ENCODE measurements around the gene DDX39B. TPM values are rescaled to one million over a fixed set of nuclear protein-coding genes. Genes with fewer than 3 reads are reported as not detected.
A peak's percentile ranks its signal among the peaks of the same experiment; 100 is the strongest.

Gene DDX39B
- total RNA-seq, 1 donor from 2014 or later = 258 TPM

GRCh38 chr6:31576897-31577578 lies 35.2 kb upstream of the DDX39B start:
- ATAC-seq (no peak), DNase-seq (ENCODE audit: low spot score) (no peak)
- intact Hi-C loops (cut with DNase I) = no loop called here

- ATAC-seq = no peak
- intact Hi-C loops (cut with DNase I) = no loop called here
Measured at GRCh38 chr6:31575952-31576685, 34.3 kb upstream of the DDX39B start.

GRCh38 chr6:31575335-31575901 lies 33.6 kb upstream of the DDX39B start, which contains the start of gene TNF:
Gene TNF (plus strand): TSS chr6:31575565. CDS start chr6:31575742, 177 bp downstream.
- DNase-seq (ENCODE audit: low spot score) (no peak), ATAC-seq (peak; percentile 64)
- intact Hi-C loops (cut with DNase I) = no loop called here

More at GRCh38 chr6:31575952-31576685, 34.3 kb upstream of the DDX39B start:
- DNase-seq (ENCODE audit: low spot score) = no peak

- intact Hi-C loops (cut with DNase I) = no loop called here
- DNase-seq (ENCODE audit: low spot score) (no peak), ATAC-seq (no peak)
Measured at GRCh38 chr6:31574106-31575061, 32.6 kb upstream of the DDX39B start.

GRCh38 chr6:31573239-31574105 lies 31.7 kb upstream of the DDX39B start:
- ATAC-seq (no peak), DNase-seq (ENCODE audit: low spot score) (no peak)
- intact Hi-C loops (cut with DNase I) = no loop called here

- DNase-seq (ENCODE audit: low spot score) = no peak
- no peak for ATAC-seq
- intact Hi-C loops (cut with DNase I) = no loop called here
Measured at GRCh38 chr6:31572041-31572911, 30.5 kb upstream of the DDX39B start, which contains the start of gene LTA. Gene LTA (plus strand): TSS chr6:31572289. CDS start chr6:31572743, 454 bp downstream.

- no peak for DNase-seq (ENCODE audit: low spot score)
- intact Hi-C loops (cut with DNase I) = no loop called here
- ATAC-seq = no peak
Measured at GRCh38 chr6:31569861-31570536, 28.2 kb upstream of the DDX39B start.

GRCh38 chr6:31568537-31568961 lies 26.7 kb upstream of the DDX39B start:
- no peak for DNase-seq (ENCODE audit: low spot score)
- ATAC-seq = peak; percentile 46
- intact Hi-C loops (cut with DNase I) = no loop called here

- ATAC-seq = no peak
Measured at GRCh38 chr6:31567531-31568370, 25.9 kb upstream of the DDX39B start.

GRCh38 chr6:31560697-31561058 lies 18.9 kb upstream of the DDX39B start:
- ATAC-seq = no peak
- no peak for DNase-seq (ENCODE audit: low spot score)
- intact Hi-C loops (cut with DNase I) = no loop called here

More at GRCh38 chr6:31567531-31568370, 25.9 kb upstream of the DDX39B start:
- no peak for DNase-seq (ENCODE audit: low spot score)
- intact Hi-C loops (cut with DNase I) = no loop called here

- DNase-seq (ENCODE audit: low spot score) = no peak
- intact Hi-C loops (cut with DNase I) = no loop called here
- peak; percentile 68 for ATAC-seq
Measured at GRCh38 chr6:31559958-31560696, 18.3 kb upstream of the DDX39B start.

GRCh38 chr6:31559606-31559957 lies 17.8 kb upstream of the DDX39B start:
- intact Hi-C loops (cut with DNase I) = no loop called here
- DNase-seq (ENCODE audit: low spot score) (no peak), ATAC-seq (no peak)

GRCh38 chr6:31558631-31559500 lies 17.1 kb upstream of the DDX39B start:
- ATAC-seq (peak; percentile 77), DNase-seq (ENCODE audit: low spot score) (no peak)
- intact Hi-C loops (cut with DNase I) = no loop called here

GRCh38 chr6:31558318-31558625 lies 16.5 kb upstream of the DDX39B start:
- intact Hi-C loops (cut with DNase I) = no loop called here
- ATAC-seq = no peak
- DNase-seq (ENCODE audit: low spot score) = no peak

All from sciatic nerve (tissue), 2 donors.